ENCODE measurements around the gene PAIP2. TPM values are rescaled to one million over a fixed set of nuclear protein-coding genes. Genes with fewer than 3 reads are reported as not detected.
"Not testable (repeated sequence)": the region's sequence is repeated elsewhere in the genome, so short reads cannot be mapped to it uniquely, and the experiment has no call there.

PAIP2 gene
- total RNA-seq, 1 experiment from 2014 or later, result 79.4 TPM

DNA sequence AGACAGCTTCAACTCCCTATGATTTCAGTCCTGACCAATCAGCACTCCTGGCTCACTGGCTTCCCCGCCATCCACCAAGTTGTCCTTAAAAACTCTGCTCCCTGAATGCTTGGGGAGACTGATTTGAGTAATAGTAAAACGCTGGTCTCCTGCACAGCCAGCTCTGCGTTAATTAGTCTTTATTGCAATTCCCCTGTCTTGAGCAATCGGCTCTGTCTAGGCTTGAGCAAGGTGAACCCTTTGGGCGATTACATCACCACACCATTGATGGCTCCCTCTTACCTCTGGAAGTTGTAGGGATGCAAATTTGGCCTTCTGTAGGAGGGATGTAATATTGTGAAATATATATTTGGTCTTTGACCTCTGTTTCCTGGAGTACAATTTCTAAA is 44.4 kb downstream of the PAIP2 start:
- Histone ChIP-seq H3K27ac (ENCODE audit: low read length) (no peak overlapping the region), H3K4me1 (ENCODE audit: control insufficient read depth, insufficient read depth, low read length) (peaks cover 6% of the 10 kb centered on the region), H3K27me3 (ENCODE audit: control insufficient read depth, insufficient read depth, low read length) (no peaks in the 10 kb centered on the region), H3K9me3 (ENCODE audit: control insufficient read depth, insufficient read depth, low read depth, low read length) (no peaks in the 10 kb centered on the region), H3K4me3 (ENCODE audit: low read depth in 2 of 2, low read length in 2 of 2) (no peak overlapping the region), H3K36me3 (ENCODE audit: control insufficient read depth, insufficient read depth, low read length) (no peaks in the 10 kb centered on the region)
- no peak for TF ChIP-seq TCF7L2 (IDR thresholded peaks at IDR 0.05; ENCODE audit: low read depth, low read length)
- no peak for TF ChIP-seq SIN3A (IDR thresholded peaks at IDR 0.05; ENCODE audit: borderline replicate concordance, insufficient read depth, low read depth, low read length)
- TF ChIP-seq, protein P1, sequence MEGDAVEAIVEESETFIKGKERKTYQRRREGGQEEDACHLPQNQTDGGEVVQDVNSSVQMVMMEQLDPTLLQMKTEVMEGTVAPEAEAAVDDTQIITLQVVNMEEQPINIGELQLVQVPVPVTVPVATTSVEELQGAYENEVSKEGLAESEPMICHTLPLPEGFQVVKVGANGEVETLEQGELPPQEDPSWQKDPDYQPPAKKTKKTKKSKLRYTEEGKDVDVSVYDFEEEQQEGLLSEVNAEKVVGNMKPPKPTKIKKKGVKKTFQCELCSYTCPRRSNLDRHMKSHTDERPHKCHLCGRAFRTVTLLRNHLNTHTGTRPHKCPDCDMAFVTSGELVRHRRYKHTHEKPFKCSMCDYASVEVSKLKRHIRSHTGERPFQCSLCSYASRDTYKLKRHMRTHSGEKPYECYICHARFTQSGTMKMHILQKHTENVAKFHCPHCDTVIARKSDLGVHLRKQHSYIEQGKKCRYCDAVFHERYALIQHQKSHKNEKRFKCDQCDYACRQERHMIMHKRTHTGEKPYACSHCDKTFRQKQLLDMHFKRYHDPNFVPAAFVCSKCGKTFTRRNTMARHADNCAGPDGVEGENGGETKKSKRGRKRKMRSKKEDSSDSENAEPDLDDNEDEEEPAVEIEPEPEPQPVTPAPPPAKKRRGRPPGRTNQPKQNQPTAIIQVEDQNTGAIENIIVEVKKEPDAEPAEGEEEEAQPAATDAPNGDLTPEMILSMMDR (IDR thresholded peaks at IDR 0.05), result no peak
- TF ChIP-seq, protein P2, sequence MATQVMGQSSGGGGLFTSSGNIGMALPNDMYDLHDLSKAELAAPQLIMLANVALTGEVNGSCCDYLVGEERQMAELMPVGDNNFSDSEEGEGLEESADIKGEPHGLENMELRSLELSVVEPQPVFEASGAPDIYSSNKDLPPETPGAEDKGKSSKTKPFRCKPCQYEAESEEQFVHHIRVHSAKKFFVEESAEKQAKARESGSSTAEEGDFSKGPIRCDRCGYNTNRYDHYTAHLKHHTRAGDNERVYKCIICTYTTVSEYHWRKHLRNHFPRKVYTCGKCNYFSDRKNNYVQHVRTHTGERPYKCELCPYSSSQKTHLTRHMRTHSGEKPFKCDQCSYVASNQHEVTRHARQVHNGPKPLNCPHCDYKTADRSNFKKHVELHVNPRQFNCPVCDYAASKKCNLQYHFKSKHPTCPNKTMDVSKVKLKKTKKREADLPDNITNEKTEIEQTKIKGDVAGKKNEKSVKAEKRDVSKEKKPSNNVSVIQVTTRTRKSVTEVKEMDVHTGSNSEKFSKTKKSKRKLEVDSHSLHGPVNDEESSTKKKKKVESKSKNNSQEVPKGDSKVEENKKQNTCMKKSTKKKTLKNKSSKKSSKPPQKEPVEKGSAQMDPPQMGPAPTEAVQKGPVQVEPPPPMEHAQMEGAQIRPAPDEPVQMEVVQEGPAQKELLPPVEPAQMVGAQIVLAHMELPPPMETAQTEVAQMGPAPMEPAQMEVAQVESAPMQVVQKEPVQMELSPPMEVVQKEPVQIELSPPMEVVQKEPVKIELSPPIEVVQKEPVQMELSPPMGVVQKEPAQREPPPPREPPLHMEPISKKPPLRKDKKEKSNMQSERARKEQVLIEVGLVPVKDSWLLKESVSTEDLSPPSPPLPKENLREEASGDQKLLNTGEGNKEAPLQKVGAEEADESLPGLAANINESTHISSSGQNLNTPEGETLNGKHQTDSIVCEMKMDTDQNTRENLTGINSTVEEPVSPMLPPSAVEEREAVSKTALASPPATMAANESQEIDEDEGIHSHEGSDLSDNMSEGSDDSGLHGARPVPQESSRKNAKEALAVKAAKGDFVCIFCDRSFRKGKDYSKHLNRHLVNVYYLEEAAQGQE (IDR thresholded peaks at IDR 0.05; ENCODE audit: insufficient read depth in 1 of 2, low read depth in 2 of 2, low read length in 1 of 2), result no peak
- TF ChIP-seq POLR2AphosphoS5 (IDR thresholded peaks at IDR 0.05; ENCODE audit: low read depth, low read length), result no peak
- DNase-seq (ENCODE audit: low read depth, low spot score) (no peak), ATAC-seq (no peak)
- in situ Hi-C loops (cut with HindIII; ENCODE audit: low pct_unique_long_range_greater_than_20kb, low sequenced_read_pairs) (no loop called here), intact Hi-C loops (cut with micrococcal nuclease; ENCODE audit: unreplicated experiment) (no loop called here)
- CTCF ChIA-PET, result no interaction called here
- POLR2A ChIA-PET, result no interaction called here
- BruUV-seq (replicated peaks), result no TSS peak

DNA sequence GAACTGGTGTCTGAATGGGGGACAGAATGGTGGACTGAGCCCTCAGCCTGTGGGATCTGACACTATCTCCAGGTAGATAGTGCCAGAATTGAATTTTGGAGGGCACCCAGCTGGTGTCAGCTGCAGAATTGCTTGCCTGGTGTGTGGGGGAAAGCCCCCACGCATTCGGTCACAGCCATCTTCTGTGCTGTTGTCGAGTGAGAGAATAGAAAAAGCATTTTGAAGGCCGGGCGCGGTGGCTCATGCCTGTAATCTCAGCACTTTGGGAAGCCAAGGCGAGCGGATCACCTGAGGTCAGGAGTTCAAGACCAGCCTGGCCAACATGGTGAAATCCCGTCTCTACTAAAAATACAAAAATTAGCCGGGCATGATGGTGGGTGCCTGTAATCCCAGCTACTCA is 45.3 kb downstream of the PAIP2 start:
- H3K27me3 ChIP-seq (ENCODE audit: control insufficient read depth, insufficient read depth, low read length); BruUV-seq (replicated peaks); H3K9me3 ChIP-seq (ENCODE audit: control insufficient read depth, insufficient read depth, low read depth, low read length); intact Hi-C loops (cut with micrococcal nuclease; ENCODE audit: unreplicated experiment); H3K4me3 ChIP-seq (ENCODE audit: low read depth in 2 of 2, low read length in 2 of 2); DNase-seq (ENCODE audit: low read depth, low spot score); CTCF ChIA-PET; ATAC-seq; H3K27ac ChIP-seq (ENCODE audit: low read length); H3K36me3 ChIP-seq (ENCODE audit: control insufficient read depth, insufficient read depth, low read length); in situ Hi-C loops (cut with HindIII; ENCODE audit: low pct_unique_long_range_greater_than_20kb, low sequenced_read_pairs): not testable (repeated sequence)
- H3K4me1 ChIP-seq (ENCODE audit: control insufficient read depth, insufficient read depth, low read length), result peaks cover 15% of the 10 kb centered on the region
- POLR2A ChIA-PET, result interaction anchor here (0.7 kb wide), 1 partner anchor 116 kb away, joined by 5 read pairs; no protein-coding TSS in a partner anchor

DNA sequence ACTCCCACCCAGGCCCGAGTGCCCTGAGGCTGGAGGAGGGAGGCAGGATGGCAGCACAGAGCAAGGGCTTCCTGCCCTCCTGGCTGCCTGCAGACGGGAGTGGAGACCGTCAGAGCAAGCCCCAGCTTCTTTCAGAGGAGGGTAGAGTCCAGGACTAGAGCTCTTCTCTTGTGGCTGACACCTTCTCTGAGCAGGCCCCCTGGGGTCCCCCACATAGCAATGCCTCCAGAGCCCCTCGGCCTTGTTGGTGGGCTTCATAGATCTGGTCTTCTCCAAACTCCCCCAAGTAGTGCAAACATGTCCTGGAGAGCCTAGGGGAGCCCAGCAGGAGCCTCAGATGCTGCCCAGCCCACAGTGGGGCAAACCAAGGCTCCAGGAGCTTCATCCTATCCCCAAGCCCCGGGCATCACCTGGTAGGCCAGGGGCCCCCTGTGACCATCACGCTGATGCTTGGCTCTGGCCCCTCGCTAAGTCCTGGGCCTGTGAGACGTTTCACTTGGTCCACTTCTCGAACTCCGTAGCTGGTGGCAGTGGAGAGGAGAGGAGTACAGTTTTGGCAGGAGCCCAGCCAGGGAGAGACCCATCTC is 46.0 kb downstream of the PAIP2 start:
- Histone ChIP-seq H3K36me3 (ENCODE audit: control insufficient read depth, insufficient read depth, low read length) (peaks cover 2% of the 10 kb centered on the region; the same call in 1 of the 2 replicates), H3K4me3 (ENCODE audit: low read depth in 2 of 2, low read length in 2 of 2) (no peak overlapping the region), H3K27ac (ENCODE audit: low read length) (no peak overlapping the region), H3K27me3 (ENCODE audit: control insufficient read depth, insufficient read depth, low read length) (no peaks in the 10 kb centered on the region), H3K4me1 (ENCODE audit: control insufficient read depth, insufficient read depth, low read length) (peaks cover 15% of the 10 kb centered on the region), H3K9me3 (ENCODE audit: control insufficient read depth, insufficient read depth, low read depth, low read length) (no peaks in the 10 kb centered on the region)
- no peak for ATAC-seq
- in situ Hi-C loops (cut with HindIII; ENCODE audit: low pct_unique_long_range_greater_than_20kb, low sequenced_read_pairs) (no loop called here), intact Hi-C loops (cut with micrococcal nuclease; ENCODE audit: unreplicated experiment) (no loop called here)
- DNase-seq (ENCODE audit: low read depth, low spot score), result no peak
- no TSS peak for BruUV-seq (replicated peaks)
- POLR2A ChIA-PET, result interaction anchor here (0.5 to 0.7 kb wide), 2 partner anchors 31 to 115 kb away, joined by 5 read pairs; no protein-coding TSS in a partner anchor
- TF ChIP-seq, protein P1 (IDR thresholded peaks at IDR 0.05), result no peak
- TF ChIP-seq TCF7L2 (IDR thresholded peaks at IDR 0.05; ENCODE audit: low read depth, low read length) (no peak), SIN3A (IDR thresholded peaks at IDR 0.05; ENCODE audit: borderline replicate concordance, insufficient read depth, low read depth, low read length) (no peak), POLR2AphosphoS5 (IDR thresholded peaks at IDR 0.05; ENCODE audit: low read depth, low read length) (no peak)
- TF ChIP-seq, protein P2 (IDR thresholded peaks at IDR 0.05; ENCODE audit: insufficient read depth in 1 of 2, low read depth in 2 of 2, low read length in 1 of 2), result no peak
- CTCF ChIA-PET, result interaction anchor here (0.5 kb wide), 1 partner anchor 8 kb away, joined by 3 read pairs; no protein-coding TSS in a partner anchor

All from Panc1 (cell line).